GM12878 (cell line): ENCODE results near the gene C8G. TPM values are rescaled to one million over a fixed set of nuclear protein-coding genes. Genes with fewer than 3 reads are reported as not detected.

Source experiments
- ATAC-seq: fragments of 200-7000 bp; cut with Tn5 transposase; 3 replicates; pipeline ENCODE4 v1.9.1; 2020; ENCODE audit warnings: mild to moderate bottlenecking, moderate library complexity
- BruUV-seq: library from RNA; stranded (reverse); fragments of 400-500 nt; replicated peaks from 2 replicates; lab custom pipeline; 2021; lab: Mats Ljungman, UMichigan
- CTCF ChIA-PET: fragments of 300-600 bp; sonication (Branson Sonifier 250); formaldehyde crosslinking; extraction: SDS; loops from one replicate; lab custom pipeline; 2021; ENCODE audit warnings: inconsistent platforms; lab: Yijun Ruan, JAX
- POLR2A ChIA-PET: fragments of 350-600 bp; formaldehyde crosslinking; extraction: SDS; loops from one replicate; lab custom pipeline; 2021; ENCODE audit warnings: inconsistent platforms; lab: Charles Lee
- RAD21 ChIA-PET: fragments of 300-600 bp; sonication (Branson Sonifier 250); formaldehyde crosslinking; loops from one replicate; lab custom pipeline; 2023; ENCODE audit warnings: antibody characterized with exemption; ENCODE audit not compliant: unreplicated experiment; lab: Charles Lee
- SMC1A ChIA-PET: fragments of 300-600 bp; sonication (Branson Sonifier 250); formaldehyde crosslinking; loops from one replicate; lab custom pipeline; 2023; ENCODE audit not compliant: unreplicated experiment, uncharacterized antibody; lab: Charles Lee
- DNase-seq: peaks from one replicate; pipeline ENCODE4 v3.0.0-alpha.2; 2011; ENCODE audit warnings: low read depth, low spot score
- FAIRE-seq: peaks from 3 replicates; lab custom pipeline; 2011; peaks lifted over from hg19 to GRCh38; lab: Jason Lieb, UNC
- H2AFZ ChIP-seq: 2 replicates; pipeline ENCODE4 v1.6.0; 2011; ENCODE audit warnings: low read depth, low read length, control low read depth; ENCODE audit not compliant: control insufficient read depth
- H3K27ac ChIP-seq: 2 replicates; pipeline ENCODE4 v1.5.1; 2011; ENCODE audit warnings: control low read depth; ENCODE audit not compliant: control insufficient read depth, insufficient read depth
- H3K27me3 ChIP-seq, 2 experiments: replicated peaks in 1 of 2; 2 replicates each; pipeline versions ENCODE4 v1.6.0 to v1.6.1; 2011; ENCODE audit warnings: low read length in 1 of 2; ENCODE audit not compliant: control insufficient read depth in 2 of 2, insufficient read depth in 2 of 2
- H3K36me3 ChIP-seq, 2 experiments: 2 replicates each; pipeline ENCODE4 v1.5.1; 2011; ENCODE audit warnings: low read length in 1 of 2; ENCODE audit not compliant: control insufficient read depth in 2 of 2, insufficient read depth in 2 of 2
- H3K4me1 ChIP-seq: 2 replicates; pipeline ENCODE4 v1.6.1; 2011; ENCODE audit warnings: mild to moderate bottlenecking, low read length, moderate library complexity, mixed read lengths; ENCODE audit not compliant: control insufficient read depth, insufficient read depth
- H3K4me2 ChIP-seq: 2 replicates; pipeline ENCODE4 v1.6.0; 2011; ENCODE audit warnings: control low read depth; ENCODE audit not compliant: control insufficient read depth, insufficient read depth
- H3K4me3 ChIP-seq: fragments of 200-600 bp; sonication (generic); 2 replicates; pipeline ENCODE4 v1.5.1; 2016
- H3K79me2 ChIP-seq: 2 replicates; pipeline ENCODE4 v1.6.0; 2011; ENCODE audit warnings: low read length; ENCODE audit not compliant: control insufficient read depth, insufficient read depth
- H3K9ac ChIP-seq: 2 replicates; pipeline ENCODE4 v1.8.0; 2011; ENCODE audit warnings: low read length, control low read depth, mixed read lengths; ENCODE audit not compliant: control insufficient read depth, insufficient read depth
- H3K9me3 ChIP-seq: replicated peaks from 3 replicates; pipeline ENCODE4 v1.5.1; 2011; ENCODE audit warnings: mild to moderate bottlenecking, low read length; ENCODE audit not compliant: control insufficient read depth, insufficient read depth
- H4K20me1 ChIP-seq: 2 replicates; pipeline ENCODE4 v1.6.0; 2011; ENCODE audit not compliant: control insufficient read depth, insufficient read depth
- CBX3 ChIP-seq: fragments of 200-600 bp; sonication (generic); IDR thresholded peaks from 2 replicates; pipeline ENCODE4 v1.6.1; 2016; ENCODE audit warnings: low read depth, borderline replicate concordance
- CHD4 ChIP-seq: fragments of 200-600 bp; sonication (generic); IDR thresholded peaks from 2 replicates; pipeline ENCODE4 v1.6.1; 2016; ENCODE audit warnings: mild to moderate bottlenecking
- CREB1 ChIP-seq: IDR thresholded peaks from 2 replicates; pipeline ENCODE4 v1.6.1; 2012; ENCODE audit warnings: low read depth, mild to moderate bottlenecking, inconsistent platforms
- HCFC1 ChIP-seq: fragments of 150-350 bp; IDR thresholded peaks from 2 replicates; pipeline ENCODE4 v1.6.1; 2014; ENCODE audit warnings: low read length
- KLF5 ChIP-seq: fragments of 450-650 bp; IDR thresholded peaks from 2 replicates; pipeline ENCODE4 v1.6.1; 2014; ENCODE audit warnings: mild to moderate bottlenecking; ENCODE audit not compliant: partially characterized antibody
- MTA3 ChIP-seq: IDR thresholded peaks from 2 replicates; pipeline ENCODE4 v1.6.1; 2012; ENCODE audit warnings: low read length, inconsistent platforms, borderline replicate concordance
- NFXL1 ChIP-seq: fragments of 450-650 bp; IDR thresholded peaks from 2 replicates; pipeline ENCODE4 v1.6.1; 2017; ENCODE audit warnings: antibody characterized with exemption, mild to moderate bottlenecking, borderline replicate concordance
- NFYA ChIP-seq: IDR thresholded peaks from 2 replicates; pipeline ENCODE4 v1.6.1; 2011; ENCODE audit warnings: low read depth, mild to moderate bottlenecking, low read length, improper control_type of control experiment, borderline replicate concordance
- RCOR1 ChIP-seq: conservative IDR thresholded peaks from 2 replicates; pipeline ENCODE4 v1.6.1; 2012; ENCODE audit warnings: low read depth, low read length, improper control_type of control experiment
- SIX5 ChIP-seq: IDR thresholded peaks from 2 replicates; pipeline ENCODE4 v1.6.1; 2011; ENCODE audit warnings: mild to moderate bottlenecking, low read depth, low read length, moderate library complexity; ENCODE audit not compliant: severe bottlenecking
- SMC3 ChIP-seq: IDR thresholded peaks from 2 replicates; pipeline ENCODE4 v1.6.1; 2011; ENCODE audit warnings: low read length, improper control_type of control experiment, borderline replicate concordance
- SRF ChIP-seq, 2 experiments: IDR thresholded peaks; 2 replicates each; pipeline ENCODE4 v1.6.1; 2011; ENCODE audit warnings: low read depth in 2 of 2, low read length in 2 of 2, mild to moderate bottlenecking in 1 of 2, moderate library complexity in 1 of 2
- TCF3 ChIP-seq: IDR thresholded peaks from 2 replicates; pipeline ENCODE4 v1.6.1; 2012; ENCODE audit warnings: low read depth, mild to moderate bottlenecking, low read length, borderline replicate concordance; ENCODE audit not compliant: insufficient read depth
- WRNIP1 ChIP-seq: IDR thresholded peaks from 2 replicates; pipeline ENCODE4 v1.6.1; 2011; ENCODE audit warnings: low read depth, low read length, improper control_type of control experiment, borderline replicate concordance
- ZBTB11 ChIP-seq: fragments of 450-650 bp; formaldehyde crosslinking; IDR thresholded peaks from 2 replicates; pipeline ENCODE4 v1.5.0; 2022; ENCODE audit warnings: mild to moderate bottlenecking, missing genetic modification characterization
- ZBTB33 ChIP-seq: fragments of 450-650 bp; IDR thresholded peaks from 2 replicates; pipeline ENCODE4 v1.6.1; 2017; ENCODE audit warnings: mild to moderate bottlenecking
- WGBS: methylation state at CpG from one replicate; pipeline ENCODE4 v1.1.6; 2016; ENCODE audit warnings: low lambda C conversion rate; ENCODE audit not compliant: insufficient replicate concordance, insufficient coverage; ENCODE audit errors: missing lambda C conversion rate; 5-methylcytosine and 5-hydroxymethylcytosine counted together
- in situ Hi-C: fragments of 300-500 bp; cut with MboI; formaldehyde crosslinking; loops from 9 replicates; pipeline ENCODE4 v1.14.3; 2018; ENCODE audit warnings: mixed read lengths
- intact Hi-C: fragments of 100-400 bp; cut with micrococcal nuclease; formaldehyde crosslinking; loops from one replicate; pipeline ENCODE4 v1.14.2; 2022; ENCODE audit not compliant: unreplicated experiment
- polyA plus RNA-seq, 11 experiments: library from polyadenylated mRNA; depleted of rRNA in 4 of 11; unstranded in 6 of 11; stranded (reverse) in 5 of 11; fragments of >200 nt; fragmentation: Nextera tagmentation in 4 of 11; fragmentation: Illumina TruSeq in 1 of 11; extraction: Ambion mirVana in 4 of 11; extraction: Trizol in 1 of 11; gene quantifications; 1 replicate in 1 of 11; 2 replicates in 10 of 11; pipeline versions ENCODE4 v1.2.1 to v1.2.3, GENCODE V29; 2011 to 2016; ENCODE audit warnings: inconsistent platforms in 2 of 11, missing spikeins in 2 of 11, low read depth in 1 of 11
- total RNA-seq, 4 experiments: library from RNA; depleted of rRNA in 3 of 4; stranded (reverse); fragments of >200 nt in 3 of 4; fragmentation: Illumina TruSeq in 1 of 4; extraction: Trizol in 1 of 4; gene quantifications; 2 replicates each; pipeline versions ENCODE4 v1.2.1 to v1.2.3, GENCODE V29; 2013 to 2021

C8G gene
- total and polyA plus RNA-seq, 10 of the 15 experiments (the other 5 are each of a cell fraction or from before 2014, with no cell fraction given), result 0.26 to 0.69 (median 0.50) TPM; not detected in 7

DNA sequence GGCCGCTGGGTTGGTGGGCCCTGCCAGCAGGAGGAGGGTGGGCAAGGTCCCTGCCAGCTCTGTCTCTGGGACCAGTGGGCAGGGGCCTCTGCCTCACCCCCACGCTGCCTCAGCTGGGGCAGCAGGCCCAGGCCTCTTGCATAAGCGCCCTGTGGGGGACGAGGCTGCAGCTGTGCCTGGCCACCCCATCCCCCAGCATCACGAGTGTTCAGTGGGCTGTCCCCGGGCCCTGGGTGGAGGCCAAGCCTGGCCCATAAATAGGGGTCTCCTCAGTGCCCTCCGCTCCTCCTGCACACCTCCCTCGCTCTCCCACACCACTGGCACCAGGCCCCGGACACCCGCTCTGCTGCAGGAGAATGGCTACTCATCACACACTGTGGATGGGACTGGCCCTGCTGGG, 32.2 kb downstream of the C8G start, which contains the start of gene PTGDS:
PTGDS (plus strand) TSS at position 282 of the 400 bp plus-strand sequence; CDS start at position 357, 75 bp downstream.
- ChIA-PET RAD21 (no interaction called here), SMC1A (no interaction called here), POLR2A (no interaction called here), CTCF (interaction anchor here (1.5 kb wide), 1 partner anchor 52 kb away, joined by 6 read pairs; no protein-coding TSS in a partner anchor)
- Histone ChIP-seq H3K79me2 (no peaks in the 10 kb centered on the region), H3K4me2 (no peak within 1 kb of the TSS), H3K4me3 (no peak within 1 kb of the TSS), H2AFZ (no peak within 1 kb of the TSS), H3K9me3 (no peaks in the 10 kb centered on the region), H3K9ac (no peak within 1 kb of the TSS), H3K27ac (no peak within 1 kb of the TSS), H3K36me3 (no peaks in the 10 kb centered on the region)
- 40% methylated on average over 10 of the region's 10 CpGs for WGBS
- DNase-seq (no peak), FAIRE-seq (no peak), ATAC-seq (no peak)
- intact Hi-C loops, result no loop called here
- no peak for TF ChIP-seq HCFC1
- no peak for TF ChIP-seq ZBTB11
- TF ChIP-seq NFYA, result no peak
- TF ChIP-seq TCF3, result no peak
- no peak for TF ChIP-seq WRNIP1
- TF ChIP-seq SMC3, result no peak
- TF ChIP-seq ZBTB33, result no peak
- no peak for TF ChIP-seq SRF (IDR thresholded peaks at IDR 0.05; ENCODE audit: low read depth in 2 of 2, low read length in 2 of 2)
- TF ChIP-seq CHD4, result no peak
- no peak for TF ChIP-seq NFXL1
- TF ChIP-seq MTA3, result no peak
- no peak for TF ChIP-seq CREB1
- no peak for TF ChIP-seq KLF5
- no peak for TF ChIP-seq RCOR1
- TF ChIP-seq SIX5, result no peak
- TF ChIP-seq CBX3, result no peak
- TF ChIP-seq, all 136 proteins: peak for 0
- no TSS peak for BruUV-seq
- Histone ChIP-seq H3K4me1 (no peaks in the 10 kb centered on the region), H3K27me3 (no peaks in the 10 kb centered on the region; a peak in 2 of 4 replicates), H4K20me1 (no peaks in the 10 kb centered on the region)
- in situ Hi-C loops, result no loop called here
